ENCODE measurements around the gene WNT9A.

The WNT9A gene

GRCh38 chr1:227892489-227893299 lies 55.0 kb downstream of the WNT9A start:
- no peak overlapping the region for H3K4me3 ChIP-seq (ENCODE audit: low read length)
- DNase-seq (ENCODE audit: low read depth, low spot score): no peak

DNA sequence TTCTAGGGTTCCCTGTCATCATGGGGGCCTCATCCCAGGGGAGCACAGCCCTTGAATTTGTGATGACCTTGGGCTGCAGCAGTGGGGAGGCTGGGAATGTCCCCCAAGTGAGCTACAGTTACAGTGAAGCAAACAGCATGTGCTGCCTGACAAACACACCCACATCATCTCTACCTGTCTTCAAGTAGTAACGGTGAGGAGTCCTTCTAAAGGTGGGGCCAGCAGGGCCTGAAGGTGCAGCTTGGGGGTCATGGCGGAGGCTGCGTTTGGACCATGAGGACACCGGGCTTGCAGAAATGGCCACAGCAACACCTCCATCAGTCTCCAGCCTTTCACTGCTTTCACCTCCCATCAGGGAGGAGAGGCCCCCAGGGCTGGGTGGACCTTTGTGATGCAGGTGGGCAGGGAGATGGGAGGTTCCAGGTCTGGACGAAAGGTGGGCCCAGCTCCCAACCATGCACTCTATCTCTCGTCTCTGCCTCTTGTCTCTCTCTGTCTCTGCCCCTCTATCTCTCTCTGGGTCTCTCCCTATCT lies 55.7 kb downstream of the WNT9A start:
- H3K4me3 ChIP-seq (ENCODE audit: low read length): no peak overlapping the region
- no peak for DNase-seq (ENCODE audit: low read depth, low spot score)

- no peak for DNase-seq (ENCODE audit: low read depth, low spot score)
- H3K4me3 ChIP-seq (ENCODE audit: low read length): no peak overlapping the region
Measured at GRCh38 chr1:227891223-227891954, 56.3 kb downstream of the WNT9A start.

- DNase-seq (ENCODE audit: low read depth, low spot score): no peak
Measured at GRCh38 chr1:227890451-227891222, 57.1 kb downstream of the WNT9A start.

DNA sequence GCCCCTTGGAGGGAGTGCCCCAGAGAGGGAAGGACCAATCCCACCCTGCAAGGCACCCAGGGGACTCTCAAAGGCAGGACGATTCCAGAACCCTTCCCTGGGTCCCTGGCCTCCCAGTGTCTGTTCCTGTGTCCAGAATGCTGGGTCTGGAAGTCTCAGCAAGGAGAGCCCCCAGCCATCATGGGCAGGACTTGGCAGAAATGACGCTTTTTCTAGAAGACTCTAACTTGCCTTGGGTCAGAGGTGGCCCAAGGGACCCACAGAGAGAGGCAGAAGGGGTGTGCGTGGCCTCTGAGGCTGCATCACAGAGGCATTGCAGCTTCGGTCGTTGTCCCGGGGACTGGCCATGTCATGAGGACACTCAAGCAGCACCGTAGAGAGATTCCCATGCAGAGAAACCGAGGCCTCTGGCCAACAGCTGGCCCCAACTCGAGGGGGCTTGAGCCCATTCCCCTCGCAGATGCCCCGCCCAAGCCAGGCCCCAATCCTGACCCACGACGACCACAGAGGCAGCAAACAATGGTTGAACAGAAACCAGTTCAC lies 57.8 kb downstream of the WNT9A start:
- no peak overlapping the region for H3K4me3 ChIP-seq (ENCODE audit: low read length)
- DNase-seq (ENCODE audit: low read depth, low spot score): no peak

More at GRCh38 chr1:227890451-227891222, 57.1 kb downstream of the WNT9A start:
- no peak overlapping the region for H3K4me3 ChIP-seq (ENCODE audit: low read length)

DNA sequence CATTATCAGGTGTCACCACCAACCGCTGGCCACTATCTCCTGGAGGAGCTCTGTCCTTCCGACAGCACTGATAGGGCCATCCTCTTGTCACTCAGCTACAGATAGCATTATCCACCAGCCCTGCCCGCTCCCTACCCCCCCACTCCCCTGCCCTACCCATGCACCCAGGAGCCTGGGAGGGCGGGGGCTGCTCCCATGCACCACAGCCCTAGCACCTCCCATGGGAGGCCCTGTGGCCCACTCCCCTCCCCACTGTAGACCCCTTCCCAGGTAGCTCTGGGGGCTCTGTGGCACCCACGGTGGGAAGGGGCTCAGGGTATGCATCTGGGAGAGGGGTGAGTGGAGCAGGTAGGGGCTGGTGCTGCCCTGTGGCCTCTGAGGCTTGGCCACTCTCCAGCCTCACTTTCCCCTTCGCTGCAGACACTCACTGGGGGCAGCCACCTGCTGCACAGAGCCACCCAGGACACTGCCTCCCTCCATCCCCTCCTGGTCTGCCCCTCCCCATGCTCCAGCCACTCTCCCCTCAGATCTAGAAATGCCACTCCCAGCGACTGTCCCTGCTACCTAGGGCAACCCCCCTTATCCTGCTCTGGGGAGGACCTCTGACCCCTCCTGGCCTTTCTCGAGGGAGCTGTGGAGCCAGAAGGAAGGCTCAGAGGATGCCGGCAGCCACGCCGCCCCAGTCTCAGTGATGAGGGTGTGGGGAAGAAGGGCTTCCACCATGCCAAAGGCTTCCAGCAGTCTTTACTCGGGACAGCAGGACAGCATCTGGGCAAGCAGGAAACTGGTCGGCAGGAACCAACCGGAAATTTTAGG lies 58.5 kb downstream of the WNT9A start:
- no peak for DNase-seq (ENCODE audit: low read depth, low spot score)

DNA sequence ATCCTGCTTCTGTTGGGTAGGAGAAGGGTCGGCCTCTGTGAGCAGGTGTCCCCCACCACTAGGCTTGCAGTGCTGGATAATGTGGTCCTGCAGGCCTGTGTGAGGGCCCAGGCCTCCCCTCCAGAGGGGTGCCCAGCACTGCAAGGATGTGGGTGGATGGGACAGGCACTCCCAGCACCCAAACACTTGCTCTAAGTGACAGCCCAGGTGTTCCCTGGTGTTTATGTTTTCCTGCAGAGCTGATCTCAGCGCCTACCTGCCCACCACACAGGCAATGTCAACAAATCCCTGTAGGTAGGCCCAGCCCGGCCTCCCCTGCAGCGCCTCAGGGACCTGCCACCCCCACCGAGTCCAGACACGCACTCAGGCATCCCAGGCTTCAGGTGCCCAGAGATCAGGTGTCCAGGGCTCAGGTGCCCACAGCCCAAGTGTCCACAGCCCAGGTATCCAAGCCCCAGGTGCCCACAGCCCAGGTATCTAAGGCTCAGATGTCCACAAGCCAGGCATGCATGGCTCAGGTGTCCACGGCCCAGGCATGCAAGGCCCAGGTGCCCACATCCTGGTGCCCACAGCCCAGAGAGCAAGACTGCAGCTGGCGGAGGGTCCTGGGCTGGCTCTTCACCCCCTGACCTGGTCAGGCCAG lies 59.2 kb downstream of the WNT9A start:
- no peak overlapping the region for H3K4me3 ChIP-seq (ENCODE audit: low read length)
- DNase-seq (ENCODE audit: low read depth, low spot score): no peak

More for the DNA sequence above, 58.5 kb downstream of the WNT9A start:
- no peak overlapping the region for H3K4me3 ChIP-seq (ENCODE audit: low read length)

DNA sequence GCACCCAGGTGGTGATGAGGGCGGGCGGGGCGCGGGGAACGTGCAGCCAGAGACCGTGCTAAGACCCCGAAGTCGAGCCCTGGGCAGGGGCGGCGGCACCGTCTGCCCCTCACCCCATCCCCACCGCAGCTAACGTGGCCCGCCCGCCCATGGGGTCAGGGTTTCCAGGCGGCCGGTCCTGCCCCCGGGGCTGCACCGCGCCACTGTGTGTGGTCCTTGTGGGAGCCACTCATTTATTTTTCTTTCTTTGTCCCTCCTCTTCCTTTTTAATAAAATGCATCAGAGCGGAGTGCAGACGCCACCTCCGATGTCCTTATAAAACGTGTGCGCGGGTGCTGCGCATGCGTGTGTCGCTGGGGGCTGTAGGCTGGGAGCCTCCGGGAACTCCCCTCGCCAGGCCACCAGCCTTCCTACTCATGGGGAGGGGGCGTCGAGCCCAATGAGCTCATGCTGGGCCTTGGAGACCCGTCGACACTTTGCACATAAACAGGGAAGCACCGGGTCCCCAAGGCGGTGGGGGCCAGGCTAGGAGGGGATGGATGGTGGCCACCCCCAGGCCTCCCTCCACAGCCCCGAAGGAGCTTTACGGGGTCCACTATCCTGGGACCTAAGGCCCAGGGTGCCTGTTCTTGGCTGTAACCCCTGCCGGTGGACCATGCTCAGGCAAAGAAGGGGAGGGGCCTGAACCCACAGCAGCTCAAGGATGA lies 59.9 kb downstream of the WNT9A start:
- no peak overlapping the region for H3K4me3 ChIP-seq (ENCODE audit: low read length)
- no peak for DNase-seq (ENCODE audit: low read depth, low spot score)

GRCh38 chr1:227886993-227887696 lies 60.6 kb downstream of the WNT9A start:
- no peak for DNase-seq (ENCODE audit: low read depth, low spot score)
- H3K4me3 ChIP-seq (ENCODE audit: low read length): no peak overlapping the region

GRCh38 chr1:227886503-227886961 lies 61.2 kb downstream of the WNT9A start:
- no peak overlapping the region for H3K4me3 ChIP-seq (ENCODE audit: low read length)

GRCh38 chr1:227885648-227886502 lies 61.9 kb downstream of the WNT9A start:
- H3K4me3 ChIP-seq (ENCODE audit: low read length): no peak overlapping the region
- no peak for DNase-seq (ENCODE audit: low read depth, low spot score)

More at GRCh38 chr1:227886503-227886961, 61.2 kb downstream of the WNT9A start:
- no peak for DNase-seq (ENCODE audit: low read depth, low spot score)

DNA sequence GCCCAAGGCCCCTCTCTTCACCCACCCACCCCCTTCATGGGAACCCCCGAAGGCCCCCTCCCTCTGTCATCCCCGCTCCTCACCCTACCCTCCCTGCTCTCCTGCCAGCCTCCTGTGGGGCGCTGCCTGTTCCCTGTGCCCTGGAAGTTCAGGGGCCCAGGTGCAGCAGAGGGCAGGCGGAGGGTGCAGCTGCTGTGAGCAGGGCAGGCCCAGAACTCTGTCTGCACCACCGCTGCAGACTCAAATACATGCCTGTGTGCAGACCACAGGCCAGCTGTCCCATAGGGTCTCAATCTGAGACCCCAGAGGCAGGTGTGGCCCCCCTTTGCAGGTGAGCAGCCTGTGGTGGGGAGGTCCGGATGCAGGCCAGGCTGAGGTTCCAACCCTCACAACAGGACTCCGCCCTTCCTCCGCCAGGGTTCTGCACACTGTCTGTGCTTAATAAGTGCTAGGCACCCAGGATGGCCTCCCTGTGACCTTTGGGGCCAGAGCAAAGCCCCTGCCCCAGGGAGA lies 62.5 kb downstream of the WNT9A start:
- H3K4me3 ChIP-seq (ENCODE audit: low read length): no peak overlapping the region
- DNase-seq (ENCODE audit: low read depth, low spot score): peak; percentile 70

- no peak for DNase-seq (ENCODE audit: low read depth, low spot score)
- H3K4me3 ChIP-seq (ENCODE audit: low read length): no peak overlapping the region
Measured at GRCh38 chr1:227884370-227885134, 63.2 kb downstream of the WNT9A start.

GRCh38 chr1:227883641-227884301 lies 64.0 kb downstream of the WNT9A start:
- no peak overlapping the region for H3K4me3 ChIP-seq (ENCODE audit: low read length)
- no peak for DNase-seq (ENCODE audit: low read depth, low spot score)
